ENCODE results near the gene CYSTM1.

GRCh38 chr5:140169410-140169809 lies 5.6 kb upstream of the CYSTM1 start:
- TF ChIP-seq, protein P1, sequence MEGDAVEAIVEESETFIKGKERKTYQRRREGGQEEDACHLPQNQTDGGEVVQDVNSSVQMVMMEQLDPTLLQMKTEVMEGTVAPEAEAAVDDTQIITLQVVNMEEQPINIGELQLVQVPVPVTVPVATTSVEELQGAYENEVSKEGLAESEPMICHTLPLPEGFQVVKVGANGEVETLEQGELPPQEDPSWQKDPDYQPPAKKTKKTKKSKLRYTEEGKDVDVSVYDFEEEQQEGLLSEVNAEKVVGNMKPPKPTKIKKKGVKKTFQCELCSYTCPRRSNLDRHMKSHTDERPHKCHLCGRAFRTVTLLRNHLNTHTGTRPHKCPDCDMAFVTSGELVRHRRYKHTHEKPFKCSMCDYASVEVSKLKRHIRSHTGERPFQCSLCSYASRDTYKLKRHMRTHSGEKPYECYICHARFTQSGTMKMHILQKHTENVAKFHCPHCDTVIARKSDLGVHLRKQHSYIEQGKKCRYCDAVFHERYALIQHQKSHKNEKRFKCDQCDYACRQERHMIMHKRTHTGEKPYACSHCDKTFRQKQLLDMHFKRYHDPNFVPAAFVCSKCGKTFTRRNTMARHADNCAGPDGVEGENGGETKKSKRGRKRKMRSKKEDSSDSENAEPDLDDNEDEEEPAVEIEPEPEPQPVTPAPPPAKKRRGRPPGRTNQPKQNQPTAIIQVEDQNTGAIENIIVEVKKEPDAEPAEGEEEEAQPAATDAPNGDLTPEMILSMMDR (tag by site-specific recombination; IDR thresholded peaks at IDR 0.05), result no peak
- TF ChIP-seq, protein P2, sequence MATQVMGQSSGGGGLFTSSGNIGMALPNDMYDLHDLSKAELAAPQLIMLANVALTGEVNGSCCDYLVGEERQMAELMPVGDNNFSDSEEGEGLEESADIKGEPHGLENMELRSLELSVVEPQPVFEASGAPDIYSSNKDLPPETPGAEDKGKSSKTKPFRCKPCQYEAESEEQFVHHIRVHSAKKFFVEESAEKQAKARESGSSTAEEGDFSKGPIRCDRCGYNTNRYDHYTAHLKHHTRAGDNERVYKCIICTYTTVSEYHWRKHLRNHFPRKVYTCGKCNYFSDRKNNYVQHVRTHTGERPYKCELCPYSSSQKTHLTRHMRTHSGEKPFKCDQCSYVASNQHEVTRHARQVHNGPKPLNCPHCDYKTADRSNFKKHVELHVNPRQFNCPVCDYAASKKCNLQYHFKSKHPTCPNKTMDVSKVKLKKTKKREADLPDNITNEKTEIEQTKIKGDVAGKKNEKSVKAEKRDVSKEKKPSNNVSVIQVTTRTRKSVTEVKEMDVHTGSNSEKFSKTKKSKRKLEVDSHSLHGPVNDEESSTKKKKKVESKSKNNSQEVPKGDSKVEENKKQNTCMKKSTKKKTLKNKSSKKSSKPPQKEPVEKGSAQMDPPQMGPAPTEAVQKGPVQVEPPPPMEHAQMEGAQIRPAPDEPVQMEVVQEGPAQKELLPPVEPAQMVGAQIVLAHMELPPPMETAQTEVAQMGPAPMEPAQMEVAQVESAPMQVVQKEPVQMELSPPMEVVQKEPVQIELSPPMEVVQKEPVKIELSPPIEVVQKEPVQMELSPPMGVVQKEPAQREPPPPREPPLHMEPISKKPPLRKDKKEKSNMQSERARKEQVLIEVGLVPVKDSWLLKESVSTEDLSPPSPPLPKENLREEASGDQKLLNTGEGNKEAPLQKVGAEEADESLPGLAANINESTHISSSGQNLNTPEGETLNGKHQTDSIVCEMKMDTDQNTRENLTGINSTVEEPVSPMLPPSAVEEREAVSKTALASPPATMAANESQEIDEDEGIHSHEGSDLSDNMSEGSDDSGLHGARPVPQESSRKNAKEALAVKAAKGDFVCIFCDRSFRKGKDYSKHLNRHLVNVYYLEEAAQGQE (tag by site-specific recombination; IDR thresholded peaks at IDR 0.05), result no peak
- TF ChIP-seq MYNN (tag by site-specific recombination; IDR thresholded peaks at IDR 0.05; ENCODE audit: borderline replicate concordance) (no peak), WT1 (tag by site-specific recombination; IDR thresholded peaks at IDR 0.05) (no peak), GLI4 (tag by site-specific recombination; IDR thresholded peaks at IDR 0.05) (no peak), ZBTB8A (tag by site-specific recombination; IDR thresholded peaks at IDR 0.05) (no peak)
